Measurements from ENCODE around the gene CRYBA4. TPM values are rescaled to one million over a fixed set of nuclear protein-coding genes. Genes with fewer than 3 reads are reported as not detected.

The CRYBA4 gene
- total RNA-seq, 2 donors from 2014 or later: not detected

- peak; percentile 63 to 79 for ATAC-seq
- intact Hi-C loops (cut with DNase I): no loop called here
- no peak for DNase-seq
Measured at GRCh38 chr22:26617271-26618199, 4.2 kb upstream of the CRYBA4 start, which contains the start of gene CRYBB1. Gene CRYBB1, minus strand, starts transcription at chr22:26618027. Its CDS starts 1,708 bp downstream, at chr22:26616319.

GRCh38 chr22:26618455-26618854 lies 3.3 kb upstream of the CRYBA4 start:
- intact Hi-C loops (cut with DNase I): no loop called here
- DNase-seq (no peak), ATAC-seq (no peak)

- DNase-seq (peak; percentile 77), ATAC-seq (peak in 1 of 2 donors; percentile 57)
- intact Hi-C loops (cut with DNase I): no loop called here
Measured at GRCh38 chr22:26619510-26619909, 2.3 kb upstream of the CRYBA4 start.

GRCh38 chr22:26620197-26620596 lies 1.6 kb upstream of the CRYBA4 start:
- intact Hi-C loops (cut with DNase I): no loop called here
- DNase-seq: no peak
- ATAC-seq: no peak

GRCh38 chr22:26623984-26624383 lies 2.2 kb downstream of the CRYBA4 start:
- ATAC-seq (no peak), DNase-seq (no peak)
- intact Hi-C loops (cut with DNase I): no loop called here

- ATAC-seq (no peak), DNase-seq (no peak)
- intact Hi-C loops (cut with DNase I): no loop called here
Measured at GRCh38 chr22:26624803-26625202, 3.0 kb downstream of the CRYBA4 start.

- DNase-seq (no peak), ATAC-seq (no peak)
- intact Hi-C loops (cut with DNase I): no loop called here
Measured at GRCh38 chr22:26629988-26630761, 8.4 kb downstream of the CRYBA4 start.

- ATAC-seq (no peak), DNase-seq (no peak)
- intact Hi-C loops (cut with DNase I): no loop called here
Measured at GRCh38 chr22:26631282-26631681, 9.5 kb downstream of the CRYBA4 start.

- intact Hi-C loops (cut with DNase I): no loop called here
- peak; percentile 36 for DNase-seq
- ATAC-seq: peak; percentile 23 to 77
Measured at GRCh38 chr22:26632422-26633155, 10.8 kb downstream of the CRYBA4 start.

- DNase-seq (no peak), ATAC-seq (no peak)
- intact Hi-C loops (cut with DNase I): no loop called here
Measured at GRCh38 chr22:26634189-26634588, 12.4 kb downstream of the CRYBA4 start.

GRCh38 chr22:26635117-26635516 lies 13.4 kb downstream of the CRYBA4 start:
- ATAC-seq (no peak), DNase-seq (no peak)
- intact Hi-C loops (cut with DNase I): no loop called here

- ATAC-seq: no peak
- DNase-seq: no peak
- intact Hi-C loops (cut with DNase I): no loop called here
Measured at GRCh38 chr22:26636296-26636695, 14.5 kb downstream of the CRYBA4 start.

- ATAC-seq (peak in 1 of 2 donors; percentile 20), DNase-seq (peak; percentile 56)
- intact Hi-C loops (cut with DNase I): no loop called here
Measured at GRCh38 chr22:26642465-26643417, 21.0 kb downstream of the CRYBA4 start.

- intact Hi-C loops (cut with DNase I): no loop called here
- no peak for ATAC-seq
- DNase-seq: no peak
Measured at GRCh38 chr22:26643418-26644100, 21.8 kb downstream of the CRYBA4 start.

- DNase-seq: no peak
- intact Hi-C loops (cut with DNase I): no loop called here
- no peak for ATAC-seq
Measured at GRCh38 chr22:26646158-26646557, 24.4 kb downstream of the CRYBA4 start.

- ATAC-seq: no peak
- intact Hi-C loops (cut with DNase I): no loop called here
- DNase-seq: no peak
Measured at GRCh38 chr22:26648011-26648497, 26.3 kb downstream of the CRYBA4 start.

GRCh38 chr22:26648528-26649388 lies 27.0 kb downstream of the CRYBA4 start:
- no peak for DNase-seq
- no peak for ATAC-seq

More at GRCh38 chr22:26648528-26649388, 27.0 kb downstream of the CRYBA4 start:
- intact Hi-C loops (cut with DNase I): no loop called here

Data from left cardiac atrium (tissue), 4 donors.